ENCODE measurements around the gene VPS35. TPM values are rescaled to one million over a fixed set of nuclear protein-coding genes. Genes with fewer than 3 reads are reported as not detected.
"Not testable (repeated sequence)": the region's sequence is repeated elsewhere in the genome, so short reads cannot be mapped to it uniquely, and the experiment has no call there.

The VPS35 gene
- total RNA-seq, 5 donors from 2014 or later (not counting 1 experiment from before 2014, with no cell fraction given) = 49.8 to 105 (median 87.3) TPM

GRCh38 chr16:46686815-46687473 is 2.0 kb downstream of the VPS35 start:
- Mint-ChIP-seq H3K27me3 (no peaks in the 10 kb centered on the region), H3K4me3 (no peak overlapping the region)
- peaks cover 19 to 27% of the 10 kb centered on the region in 2 experiments for H3K4me1 ChIP-seq (ENCODE audit: control insufficient read depth in 1 of 2, extremely low read depth in 1 of 2, insufficient read depth in 2 of 2, low read length in 2 of 2)

DNA sequence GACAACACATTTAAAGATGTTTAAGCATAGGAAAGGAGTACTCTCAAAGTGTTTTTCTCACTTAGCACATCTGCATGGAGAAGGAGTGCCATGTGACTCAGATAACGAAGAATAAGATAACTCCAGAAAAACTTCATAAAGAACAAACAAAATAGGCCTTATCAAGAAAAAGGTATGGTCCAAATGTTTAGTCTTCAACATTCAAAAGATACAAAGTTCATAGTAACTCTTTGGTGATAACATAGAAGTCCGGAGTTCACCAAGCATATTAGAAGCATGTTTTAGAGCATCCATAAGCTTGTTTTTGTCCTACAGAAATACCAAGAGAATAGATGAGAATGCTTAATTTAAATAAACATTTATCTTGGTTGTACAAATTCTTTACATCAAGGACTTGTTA is 7.1 kb downstream of the VPS35 start:
- H3K9me3 ChIP-seq; H3K27me3 Mint-ChIP-seq; H3K27me3 ChIP-seq (replicated peaks in 1 of 2; ENCODE audit: control insufficient read depth in 2 of 2, extremely low read depth in 1 of 2, insufficient read depth in 2 of 2, low read length in 1 of 2); H3K4me3 Mint-ChIP-seq; H3K4me3 ChIP-seq (ENCODE audit: control insufficient read depth in 1 of 2, extremely low read depth in 1 of 2, low read length in 1 of 2); H3K9me3 Mint-ChIP-seq; POLR2A ChIA-PET; ATAC-seq (replicated peaks in 1 of 4); H3K27ac ChIP-seq (ENCODE audit: low read length); H3K4me1 ChIP-seq (ENCODE audit: control insufficient read depth in 1 of 2, extremely low read depth in 1 of 2, insufficient read depth in 2 of 2, low read length in 2 of 2); H3K27ac Mint-ChIP-seq; DNase-seq: not testable (repeated sequence)
- peaks cover 39 to 42% (median 39%) of the 10 kb centered on the region in 3 donors for H3K4me1 Mint-ChIP-seq
- H3K36me3 ChIP-seq (ENCODE audit: control insufficient read depth in 2 of 2, extremely low read depth in 1 of 2, insufficient read depth in 1 of 2, low read length in 1 of 2) = peaks cover 3 to 24% of the 10 kb centered on the region in 2 donors
- WGBS (ENCODE audit: insufficient coverage) = no CpG with 5 or more reads among the region's 2 CpGs
- CTCF ChIA-PET = interaction anchor here in 1 of 2 donors (0.5 to 1.0 kb wide), 2 partner anchors 8 to 246 kb away, joined by 4 to 6 read pairs; no protein-coding TSS in a partner anchor
- H3K36me3 Mint-ChIP-seq = peaks cover 28% of the 10 kb centered on the region

More at GRCh38 chr16:46686815-46687473, 2.0 kb downstream of the VPS35 start:
- Histone ChIP-seq H3K36me3 (ENCODE audit: control insufficient read depth in 2 of 2, extremely low read depth in 1 of 2, insufficient read depth in 1 of 2, low read length in 1 of 2) (no peaks in the 10 kb centered on the region), H3K27me3 (replicated peaks in 1 of 2; ENCODE audit: control insufficient read depth in 2 of 2, extremely low read depth in 1 of 2, insufficient read depth in 2 of 2, low read length in 1 of 2) (no peaks in the 10 kb centered on the region), H3K27ac (ENCODE audit: low read length) (no peak overlapping the region), H3K4me3 (ENCODE audit: control insufficient read depth in 1 of 2, extremely low read depth in 1 of 2, low read length in 1 of 2) (no peak overlapping the region), H3K9me3 (no peaks in the 10 kb centered on the region)
- ATAC-seq (replicated peaks in 1 of 4) = no peak
- CTCF ChIA-PET = interaction anchor here (0.5 to 2.1 kb wide), 5 partner anchors 10 to 100 kb away, joined by 3 to 9 read pairs (median 3); no protein-coding TSS in a partner anchor
- WGBS (ENCODE audit: insufficient coverage) = 68% methylated on average over 2 of the region's 5 CpGs
- peaks cover 3% of the 10 kb centered on the region for H3K36me3 Mint-ChIP-seq
- H3K9me3 Mint-ChIP-seq = no peaks in the 10 kb centered on the region
- H3K4me1 Mint-ChIP-seq = peaks cover 51 to 57% (median 56%) of the 10 kb centered on the region in 3 donors
- POLR2A ChIA-PET = no interaction called here
- DNase-seq = no peak
- H3K27ac Mint-ChIP-seq = no peak overlapping the region

DNA sequence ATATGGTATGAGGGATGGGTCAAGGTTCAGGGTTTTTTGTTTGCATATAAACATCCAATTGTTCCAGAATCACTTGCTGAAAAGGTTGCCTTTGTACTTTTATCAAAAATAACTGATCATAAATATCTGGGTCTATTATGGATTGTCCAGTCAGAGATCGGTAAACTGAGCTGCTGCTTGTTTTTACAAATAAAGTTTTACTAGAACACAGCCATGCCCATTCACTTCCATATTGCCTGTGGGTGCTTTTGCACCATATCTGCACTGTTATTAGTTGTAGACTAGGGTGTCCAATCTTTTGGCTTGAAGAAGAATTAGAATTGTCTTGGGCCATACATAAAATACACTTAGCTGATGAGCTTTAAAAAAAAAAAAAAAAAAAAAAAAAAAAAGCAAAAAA is 11.0 kb downstream of the VPS35 start:
- not testable (repeated sequence) for DNase-seq; H3K4me3 ChIP-seq (ENCODE audit: control insufficient read depth in 1 of 2, extremely low read depth in 1 of 2, low read length in 1 of 2); H3K4me3 Mint-ChIP-seq; H3K27me3 Mint-ChIP-seq; ATAC-seq (replicated peaks in 1 of 4); H3K4me1 Mint-ChIP-seq; H3K27ac ChIP-seq (ENCODE audit: low read length); H3K9me3 Mint-ChIP-seq; H3K9me3 ChIP-seq; H3K27me3 ChIP-seq (replicated peaks in 1 of 2; ENCODE audit: control insufficient read depth in 2 of 2, extremely low read depth in 1 of 2, insufficient read depth in 2 of 2, low read length in 1 of 2); H3K4me1 ChIP-seq (ENCODE audit: control insufficient read depth in 1 of 2, extremely low read depth in 1 of 2, insufficient read depth in 2 of 2, low read length in 2 of 2); H3K27ac Mint-ChIP-seq
- CTCF ChIA-PET = interaction anchor here (0.5 to 5.3 kb wide), 7 partner anchors 10 to 1648 kb away, joined by 3 to 76 read pairs (median 3); no protein-coding TSS in a partner anchor
- WGBS (ENCODE audit: insufficient coverage) = no CpG with 5 or more reads among the region's 1 CpG
- POLR2A ChIA-PET = interaction anchor here in 1 of 2 donors (0.6 kb wide), 3 partner anchors 58 to 233 kb away, joined by 4 to 6 read pairs (median 5); no protein-coding TSS in a partner anchor
- peaks cover 51% of the 10 kb centered on the region for H3K36me3 Mint-ChIP-seq
- H3K36me3 ChIP-seq (ENCODE audit: control insufficient read depth in 2 of 2, extremely low read depth in 1 of 2, insufficient read depth in 1 of 2, low read length in 1 of 2) = peaks cover 3 to 47% of the 10 kb centered on the region in 2 donors

DNA sequence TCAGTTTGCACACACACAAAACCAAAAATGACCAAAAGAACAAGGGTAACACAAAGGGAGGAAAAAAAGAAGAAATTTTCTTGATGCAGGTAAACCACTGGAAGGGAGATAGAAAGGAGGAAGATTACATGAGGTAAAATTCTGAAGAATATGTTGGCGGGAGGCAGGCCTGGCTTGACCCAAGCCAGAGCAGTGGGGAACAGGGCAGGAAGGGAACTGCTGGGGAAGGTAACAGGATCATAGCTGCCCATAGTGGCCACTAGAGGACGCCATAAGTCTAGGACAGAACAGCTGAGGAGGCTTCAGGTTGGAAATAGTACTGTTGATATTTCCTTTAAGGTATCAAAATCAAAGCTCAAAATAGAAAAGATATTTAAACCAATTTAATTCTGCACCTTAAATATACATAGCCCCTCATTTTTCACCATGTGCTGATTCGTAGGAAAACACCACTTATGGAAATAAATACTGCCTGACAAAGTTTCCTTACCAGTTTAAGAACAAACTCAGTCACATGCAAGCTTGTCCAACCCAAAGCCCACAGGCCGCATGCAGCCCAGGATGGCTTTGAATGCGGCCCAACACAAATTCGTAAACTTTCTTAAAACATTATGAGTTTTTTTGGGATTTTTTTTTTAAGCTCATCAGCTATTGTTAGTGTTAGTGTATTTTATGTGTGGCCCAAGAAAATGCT is 15.5 kb downstream of the VPS35 start:
- Histone ChIP-seq H3K4me3 (ENCODE audit: control insufficient read depth in 1 of 2, extremely low read depth in 1 of 2, low read length in 1 of 2) (no peak overlapping the region), H3K36me3 (ENCODE audit: control insufficient read depth in 2 of 2, extremely low read depth in 1 of 2, insufficient read depth in 1 of 2, low read length in 1 of 2) (peaks cover 3 to 61% of the 10 kb centered on the region in 2 donors), H3K27me3 (replicated peaks in 1 of 2; ENCODE audit: control insufficient read depth in 2 of 2, extremely low read depth in 1 of 2, insufficient read depth in 2 of 2, low read length in 1 of 2) (no peaks in the 10 kb centered on the region), H3K9me3 (no peaks in the 10 kb centered on the region), H3K27ac (ENCODE audit: low read length) (no peak overlapping the region), H3K4me1 (ENCODE audit: control insufficient read depth in 1 of 2, extremely low read depth in 1 of 2, insufficient read depth in 2 of 2, low read length in 2 of 2) (no peaks in the 10 kb centered on the region)
- Mint-ChIP-seq H3K36me3 (peaks cover 48% of the 10 kb centered on the region), H3K4me3 (no peak overlapping the region), H3K27ac (no peak overlapping the region), H3K4me1 (peaks cover 0 to 3% (median 0%) of the 10 kb centered on the region in 3 donors), H3K9me3 (no peaks in the 10 kb centered on the region), H3K27me3 (no peaks in the 10 kb centered on the region)
- ATAC-seq (replicated peaks in 1 of 4) (peak; percentile 73 to 91 (median 81)), DNase-seq (peak in 30 of 35 experiments; percentile 6 to 78 (median 33))
- 79% methylated on average over 2 of the region's 6 CpGs for WGBS (ENCODE audit: insufficient coverage)
- ChIA-PET POLR2A (interaction anchor here in 1 of 2 donors (0.5 kb wide), 1 partner anchor 11 kb away, joined by 3 read pairs; no protein-coding TSS in a partner anchor), CTCF (interaction anchor here (0.6 to 5.3 kb wide), 25 partner anchors 9 to 1491 kb away, joined by 3 to 76 read pairs (median 4); partner anchors contain the start of genes ORC6 (in 2 of the 2) and SHCBP1 (in 1 of the 2))

DNA sequence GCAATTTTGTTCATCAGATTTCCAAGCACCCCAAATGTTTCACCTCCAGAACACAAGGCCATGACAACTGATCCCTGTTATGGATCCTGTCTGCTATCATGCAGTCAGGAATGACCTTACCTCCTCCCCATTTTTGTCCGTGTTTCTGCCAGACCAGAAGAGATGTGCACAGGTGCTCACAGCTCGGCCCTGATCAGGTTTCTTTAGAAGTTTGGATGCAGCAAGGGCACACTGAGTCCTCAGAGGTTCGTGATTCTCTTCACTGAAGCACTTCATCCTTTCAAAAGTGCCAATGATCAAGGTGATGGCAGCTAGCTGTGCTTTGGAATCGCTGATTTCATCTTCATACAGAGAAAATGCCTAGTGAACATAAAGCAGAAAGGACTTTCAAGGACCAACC is 26.9 kb downstream of the VPS35 start:
- Mint-ChIP-seq H3K36me3 (peaks cover 45% of the 10 kb centered on the region), H3K9me3 (no peaks in the 10 kb centered on the region), H3K27me3 (no peaks in the 10 kb centered on the region), H3K4me3 (no peak overlapping the region), H3K4me1 (peaks cover 0 to 7% (median 0%) of the 10 kb centered on the region in 3 donors), H3K27ac (no peak overlapping the region)
- no peak for DNase-seq
- H3K4me1 ChIP-seq (ENCODE audit: control insufficient read depth in 1 of 2, extremely low read depth in 1 of 2, insufficient read depth in 2 of 2, low read length in 2 of 2) = no peaks in the 10 kb centered on the region
- H3K36me3 ChIP-seq (ENCODE audit: control insufficient read depth in 2 of 2, extremely low read depth in 1 of 2, insufficient read depth in 1 of 2, low read length in 1 of 2) = peaks cover 17 to 57% of the 10 kb centered on the region in 2 donors
- H3K4me3 ChIP-seq (ENCODE audit: control insufficient read depth in 1 of 2, extremely low read depth in 1 of 2, low read length in 1 of 2) = no peak overlapping the region
- no peaks in the 10 kb centered on the region for H3K27me3 ChIP-seq (replicated peaks in 1 of 2; ENCODE audit: control insufficient read depth in 2 of 2, extremely low read depth in 1 of 2, insufficient read depth in 2 of 2, low read length in 1 of 2)
- no peak for ATAC-seq (replicated peaks in 1 of 4)
- no peaks in the 10 kb centered on the region for H3K9me3 ChIP-seq
- POLR2A ChIA-PET = no interaction called here
- no peak overlapping the region for H3K27ac ChIP-seq (ENCODE audit: low read length)
- CTCF ChIA-PET = interaction anchor here in 1 of 2 donors (1.0 kb wide), 1 partner anchor 16 kb away, joined by 3 read pairs; no protein-coding TSS in a partner anchor
- 67% methylated on average over 3 of the region's 4 CpGs for WGBS (ENCODE audit: insufficient coverage)

GRCh38 chr16:46658925-46659324 is 30.1 kb downstream of the VPS35 start:
- DNase-seq = peak in 10 of 35 experiments; percentile 0 to 40 (median 4)
- peak in 3 of 4 experiments; percentile 9 to 43 (median 33) for ATAC-seq (replicated peaks in 1 of 4)
- Histone ChIP-seq H3K36me3 (ENCODE audit: control insufficient read depth in 2 of 2, extremely low read depth in 1 of 2, insufficient read depth in 1 of 2, low read length in 1 of 2) (peaks cover 10 to 40% of the 10 kb centered on the region in 2 donors), H3K4me1 (ENCODE audit: control insufficient read depth in 1 of 2, extremely low read depth in 1 of 2, insufficient read depth in 2 of 2, low read length in 2 of 2) (no peaks in the 10 kb centered on the region), H3K27me3 (replicated peaks in 1 of 2; ENCODE audit: control insufficient read depth in 2 of 2, extremely low read depth in 1 of 2, insufficient read depth in 2 of 2, low read length in 1 of 2) (no peaks in the 10 kb centered on the region), H3K9me3 (no peaks in the 10 kb centered on the region), H3K4me3 (ENCODE audit: control insufficient read depth in 1 of 2, extremely low read depth in 1 of 2, low read length in 1 of 2) (no peak overlapping the region), H3K27ac (ENCODE audit: low read length) (no peak overlapping the region)
- Mint-ChIP-seq H3K27ac (peak overlapping the region in 1 of 2 donors; percentile 26), H3K36me3 (peaks cover 35% of the 10 kb centered on the region), H3K4me1 (peaks cover 0 to 7% (median 0%) of the 10 kb centered on the region in 3 donors), H3K27me3 (no peaks in the 10 kb centered on the region), H3K4me3 (no peak overlapping the region), H3K9me3 (no peaks in the 10 kb centered on the region)
- WGBS (ENCODE audit: insufficient coverage) = 14% methylated on average over 1 of the region's 1 CpG
- ChIA-PET POLR2A (interaction anchor here in 1 of 2 donors (0.7 kb wide), 1 partner anchor 1722 kb away, joined by 3 read pairs; no protein-coding TSS in a partner anchor), CTCF (no interaction called here)
